ENCODE results near the gene PDE8B.

DNA sequence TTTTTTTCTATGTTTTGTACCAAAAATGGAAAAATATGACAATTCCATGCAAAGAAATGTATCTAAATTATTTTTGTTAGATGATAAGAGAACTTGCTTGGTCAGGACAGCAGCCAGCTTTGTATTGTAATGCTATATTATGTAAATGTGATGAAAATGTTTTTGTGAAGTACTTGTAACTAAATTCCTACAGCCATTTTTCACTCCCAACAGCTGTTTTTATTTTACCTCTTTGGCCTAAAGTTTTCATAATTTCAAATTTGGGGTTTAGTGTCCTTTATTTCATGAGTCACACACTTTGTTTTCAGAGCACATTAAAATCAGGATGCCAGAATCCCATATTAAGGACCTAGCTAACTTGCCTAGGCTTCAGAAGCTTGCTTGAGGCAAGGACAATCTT lies 217.5 kb downstream of the PDE8B start:
- TF ChIP-seq, protein P1, sequence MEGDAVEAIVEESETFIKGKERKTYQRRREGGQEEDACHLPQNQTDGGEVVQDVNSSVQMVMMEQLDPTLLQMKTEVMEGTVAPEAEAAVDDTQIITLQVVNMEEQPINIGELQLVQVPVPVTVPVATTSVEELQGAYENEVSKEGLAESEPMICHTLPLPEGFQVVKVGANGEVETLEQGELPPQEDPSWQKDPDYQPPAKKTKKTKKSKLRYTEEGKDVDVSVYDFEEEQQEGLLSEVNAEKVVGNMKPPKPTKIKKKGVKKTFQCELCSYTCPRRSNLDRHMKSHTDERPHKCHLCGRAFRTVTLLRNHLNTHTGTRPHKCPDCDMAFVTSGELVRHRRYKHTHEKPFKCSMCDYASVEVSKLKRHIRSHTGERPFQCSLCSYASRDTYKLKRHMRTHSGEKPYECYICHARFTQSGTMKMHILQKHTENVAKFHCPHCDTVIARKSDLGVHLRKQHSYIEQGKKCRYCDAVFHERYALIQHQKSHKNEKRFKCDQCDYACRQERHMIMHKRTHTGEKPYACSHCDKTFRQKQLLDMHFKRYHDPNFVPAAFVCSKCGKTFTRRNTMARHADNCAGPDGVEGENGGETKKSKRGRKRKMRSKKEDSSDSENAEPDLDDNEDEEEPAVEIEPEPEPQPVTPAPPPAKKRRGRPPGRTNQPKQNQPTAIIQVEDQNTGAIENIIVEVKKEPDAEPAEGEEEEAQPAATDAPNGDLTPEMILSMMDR (IDR thresholded peaks at IDR 0.05): no peak
- no peak for TF ChIP-seq POLR2A (IDR thresholded peaks at IDR 0.05)
